IPS-NIHi7 (cell line): ENCODE measurements around the gene UCK2.
A peak's percentile ranks its signal among the peaks of the same experiment; 100 is the strongest.

Source experiments
- DNase-seq: peaks from one replicate; pipeline ENCODE4 v3.0.0; 2012; ENCODE audit warnings: mixed read lengths; ENCODE audit errors: extremely low spot score

UCK2 gene

GRCh38 chr1:165900576-165901380 lies 73.4 kb downstream of the UCK2 start:
- no peak for DNase-seq

DNA sequence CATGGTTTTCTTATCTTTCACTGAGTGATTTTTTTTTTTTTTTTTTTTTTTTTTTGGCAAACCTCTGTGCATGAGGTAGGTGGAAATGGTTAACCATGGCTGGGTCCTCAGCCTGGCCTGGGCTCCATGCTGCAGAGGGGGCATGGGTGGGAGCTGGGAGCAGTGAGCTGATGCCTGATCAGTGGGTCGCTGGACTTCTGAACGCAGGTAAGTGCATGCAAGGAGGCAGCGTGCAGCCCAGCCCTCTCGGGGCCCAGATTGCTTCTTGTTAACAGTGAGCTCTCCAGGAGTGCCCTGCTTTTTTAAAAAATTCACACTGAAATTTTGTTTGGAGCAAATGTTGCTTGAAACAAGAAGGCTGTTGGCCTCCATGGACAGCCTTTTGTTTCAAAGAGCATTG lies 75.2 kb downstream of the UCK2 start:
- DNase-seq = no peak

- DNase-seq = no peak
These were observed 76.3 kb downstream of the UCK2 start for GRCh38 chr1:165903672-165904071.

DNA sequence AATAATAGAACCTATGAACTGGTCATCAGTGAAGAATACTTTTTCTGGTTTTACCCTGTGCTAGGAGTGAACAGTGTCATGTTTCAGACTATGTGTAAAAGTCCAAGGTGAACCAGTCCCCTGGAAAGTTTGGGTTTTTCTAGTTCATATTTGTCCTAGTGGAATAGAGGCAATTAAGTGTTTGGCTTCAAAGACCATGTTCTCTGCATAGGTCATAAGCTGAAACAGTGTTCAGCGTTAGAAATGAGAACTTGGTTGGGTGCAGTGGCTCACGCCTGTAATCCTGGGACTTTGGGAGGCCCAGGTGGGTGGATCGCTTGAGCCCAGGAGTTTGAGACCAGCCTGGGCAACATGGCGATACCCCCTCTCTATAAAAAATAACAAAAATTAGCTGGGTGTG lies 77.5 kb downstream of the UCK2 start:
- DNase-seq = no peak

- DNase-seq = no peak
These were observed 78.4 kb downstream of the UCK2 start for GRCh38 chr1:165905853-165906252.

DNA sequence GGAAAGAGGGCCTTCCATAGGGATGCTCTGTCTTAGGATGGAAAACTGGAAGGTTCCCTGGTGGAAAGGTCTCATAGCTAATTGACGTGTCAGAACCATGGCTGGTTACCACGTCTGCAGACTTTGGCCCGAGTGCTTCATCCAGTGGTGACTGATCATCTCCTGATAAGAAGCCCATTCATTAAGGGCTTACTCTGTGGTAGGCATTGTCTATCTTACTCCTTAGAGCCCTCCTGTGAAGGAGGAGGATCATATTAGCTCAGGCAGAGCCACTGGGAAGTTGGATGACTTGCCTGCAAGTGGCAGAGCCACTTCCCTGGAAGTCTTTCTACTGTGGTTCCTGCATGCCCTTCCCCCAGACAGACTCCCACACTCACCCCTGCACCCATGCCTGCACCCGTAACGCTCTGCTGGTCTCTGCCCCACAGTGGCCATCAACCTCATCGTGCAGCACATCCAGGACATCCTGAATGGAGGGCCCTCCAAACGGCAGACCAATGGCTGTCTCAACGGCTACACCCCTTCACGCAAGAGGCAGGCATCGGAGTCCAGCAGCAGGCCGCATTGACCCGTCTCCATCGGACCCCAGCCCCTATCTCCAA lies 79.9 kb downstream of the UCK2 start:
- DNase-seq = no peak

DNA sequence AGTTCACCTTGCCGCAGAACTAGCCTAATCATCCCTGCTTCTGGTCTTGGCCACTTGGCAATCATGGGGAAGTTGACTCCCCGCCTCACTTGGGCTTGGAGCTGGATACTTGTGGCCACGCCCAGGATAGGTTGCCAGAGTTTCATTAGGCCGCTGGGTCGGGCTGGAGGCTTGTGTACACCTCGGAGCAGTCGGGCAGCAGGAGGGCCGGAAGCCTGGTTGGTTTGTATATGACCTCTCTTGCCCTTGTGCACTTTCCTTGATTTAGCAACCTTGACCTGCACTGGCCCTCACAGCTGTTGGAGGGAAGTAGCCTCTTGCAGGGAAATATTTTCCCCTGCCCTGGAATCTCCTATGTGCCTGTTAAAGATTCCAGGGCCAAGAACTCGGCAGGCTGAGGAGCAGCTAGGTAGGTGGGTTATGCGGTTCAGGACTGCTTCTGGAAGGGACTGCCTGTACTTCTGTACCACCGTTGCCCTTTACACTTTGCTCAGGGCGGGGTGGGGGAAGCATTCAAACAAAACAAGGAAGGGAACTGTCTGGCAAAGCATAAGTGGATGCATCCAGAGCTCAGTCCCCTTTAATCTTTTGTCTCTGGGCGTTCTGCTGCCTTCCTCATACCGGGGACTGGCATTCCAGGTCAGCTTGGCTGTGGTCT lies 83.5 kb downstream of the UCK2 start:
- no peak for DNase-seq

DNA sequence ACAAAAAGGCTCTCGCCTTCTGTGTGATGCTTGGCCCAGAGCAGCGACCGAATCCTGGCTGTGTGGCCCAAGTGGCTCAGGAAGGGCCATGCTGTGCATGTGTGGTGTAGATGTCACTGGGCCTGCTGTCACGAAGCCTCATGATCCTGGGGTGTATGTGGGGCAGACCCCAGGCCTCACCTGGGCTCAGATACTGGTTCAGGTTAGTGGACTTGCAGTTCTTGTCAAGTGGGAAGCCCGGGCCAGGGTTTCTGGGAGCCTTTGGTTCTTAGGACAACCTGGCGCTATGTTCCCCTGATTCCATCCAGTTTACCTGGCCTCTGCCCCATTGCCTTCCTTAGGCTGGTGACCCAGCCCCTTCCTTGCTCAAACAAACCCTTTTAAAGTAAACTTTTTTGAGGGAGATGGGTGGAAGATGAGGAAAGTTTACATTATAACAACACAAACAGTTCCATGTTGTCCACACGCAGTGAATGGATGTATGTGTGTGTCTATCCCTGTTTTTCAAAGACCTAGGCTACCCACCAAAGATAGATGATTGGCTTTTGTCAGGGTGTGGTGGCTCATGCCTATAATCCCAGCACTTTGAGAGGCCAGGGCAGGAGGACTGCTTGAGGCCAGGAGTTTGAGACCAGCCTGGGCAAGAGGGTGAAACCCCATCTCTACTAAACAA lies 84.3 kb downstream of the UCK2 start:
- DNase-seq = no peak

DNA sequence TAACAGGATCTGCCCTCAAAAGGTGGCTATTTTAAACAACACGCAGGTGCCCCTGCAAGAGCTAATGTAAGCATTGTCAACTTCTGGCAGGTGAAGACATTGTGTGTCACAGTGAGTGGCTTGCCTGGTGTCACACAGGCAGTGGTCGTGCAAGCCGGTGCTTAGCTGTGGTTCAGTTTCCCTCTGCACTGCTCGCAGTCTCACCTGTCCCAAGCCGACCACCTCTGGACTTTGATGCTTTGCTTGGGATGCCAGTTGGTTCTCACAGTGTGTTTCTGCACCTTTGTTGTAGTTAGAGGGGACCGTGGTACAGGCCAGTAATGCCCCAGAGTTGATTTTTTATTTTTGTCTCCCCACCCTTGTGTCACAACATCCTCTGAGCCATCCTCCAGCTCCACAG lies 85.2 kb downstream of the UCK2 start:
- no peak for DNase-seq

DNA sequence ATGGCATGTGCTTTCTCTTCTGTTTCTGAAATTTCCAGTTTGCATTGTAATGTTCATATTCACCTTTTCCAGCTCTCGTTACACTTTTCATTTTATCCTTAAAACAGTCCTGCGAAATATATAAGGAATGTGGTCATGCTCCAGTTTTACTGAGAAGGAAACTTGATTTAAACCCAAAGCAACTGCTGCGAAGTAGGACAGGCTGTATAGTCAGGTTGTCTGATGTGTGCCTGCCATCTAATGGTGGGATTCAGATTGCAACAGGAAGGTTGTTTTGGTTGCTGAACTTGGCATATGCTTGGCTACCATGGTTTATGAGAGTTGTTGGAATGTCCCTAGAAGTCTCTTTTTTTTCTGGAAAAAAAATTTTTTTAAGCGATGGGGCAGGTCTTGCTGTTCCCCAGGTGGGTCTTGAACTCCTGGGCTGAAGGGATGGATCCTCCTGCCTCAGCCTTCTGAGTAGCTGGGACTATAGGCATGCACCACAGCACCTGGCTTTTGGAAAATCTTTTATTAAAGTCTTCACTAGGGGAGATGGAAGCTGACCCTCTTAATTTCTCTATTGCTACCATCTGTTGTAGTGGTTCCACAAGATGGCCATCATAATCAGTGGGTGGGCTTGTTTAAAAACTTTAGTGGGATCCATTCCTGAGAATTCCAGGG lies 86.9 kb downstream of the UCK2 start:
- peak; percentile 83 for DNase-seq

DNA sequence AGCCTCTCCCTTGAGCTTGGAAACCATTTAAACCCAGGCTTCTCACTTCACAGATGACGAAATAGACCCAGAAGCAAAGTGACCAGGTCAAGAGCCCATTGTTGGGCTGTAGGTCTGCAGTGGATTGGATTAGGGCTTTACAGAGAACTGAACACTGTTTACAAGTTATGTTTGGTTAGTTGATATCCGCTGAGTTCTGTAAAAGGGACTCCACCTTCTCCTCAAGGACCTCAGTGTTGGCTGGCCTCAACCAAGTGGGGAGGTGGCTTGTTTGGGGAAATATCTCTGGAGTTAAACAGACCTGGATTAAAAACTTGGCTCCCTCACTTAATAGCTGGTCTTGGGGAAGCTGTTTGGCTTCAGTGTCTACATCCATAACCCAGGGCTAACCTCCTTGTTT lies 88.1 kb downstream of the UCK2 start:
- DNase-seq = no peak

- DNase-seq = no peak
These were observed 88.5 kb downstream of the UCK2 start for GRCh38 chr1:165915932-165916348.

DNA sequence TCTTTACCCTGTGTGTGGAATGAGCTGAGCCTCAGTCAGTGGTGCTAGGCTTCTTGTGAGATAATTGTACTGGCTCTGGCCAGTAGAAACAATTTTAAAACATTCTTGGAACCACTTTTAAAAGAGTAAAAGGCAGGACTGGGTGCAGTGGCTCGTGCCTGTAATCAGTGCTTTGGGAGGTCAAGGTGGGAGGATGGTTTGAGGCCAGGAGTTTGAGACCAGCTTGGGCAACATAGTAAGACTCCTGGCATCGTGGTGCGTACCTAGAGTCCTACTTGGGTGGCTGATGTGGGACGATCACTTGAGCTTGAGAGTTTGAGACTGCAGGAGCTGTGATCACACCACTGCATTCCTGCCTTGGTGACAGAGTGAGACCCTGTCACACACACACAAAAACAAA lies 89.8 kb downstream of the UCK2 start:
- DNase-seq = no peak

DNA sequence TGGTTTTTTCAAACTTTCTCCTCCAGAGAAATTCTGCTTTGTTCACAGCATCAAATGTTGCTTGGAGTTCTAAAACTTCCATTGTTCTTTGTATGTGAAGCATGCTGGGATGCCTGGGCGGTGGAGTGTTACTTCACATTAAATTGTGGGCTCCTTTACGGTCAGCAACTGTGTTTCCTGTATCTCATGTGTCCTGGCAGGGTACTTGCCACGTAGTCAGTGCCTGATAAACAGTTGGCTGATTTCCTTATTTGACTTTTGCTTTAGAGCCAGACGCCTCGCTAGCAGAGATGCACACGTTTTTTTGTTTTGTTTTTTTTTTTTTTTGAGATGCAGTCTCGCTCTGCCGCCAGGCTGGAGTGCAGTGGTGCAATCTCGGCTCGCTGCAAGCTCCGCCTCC lies 96.7 kb downstream of the UCK2 start:
- no peak for DNase-seq

GRCh38 chr1:165925498-165926079 lies 98.2 kb downstream of the UCK2 start:
- DNase-seq = no peak

DNA sequence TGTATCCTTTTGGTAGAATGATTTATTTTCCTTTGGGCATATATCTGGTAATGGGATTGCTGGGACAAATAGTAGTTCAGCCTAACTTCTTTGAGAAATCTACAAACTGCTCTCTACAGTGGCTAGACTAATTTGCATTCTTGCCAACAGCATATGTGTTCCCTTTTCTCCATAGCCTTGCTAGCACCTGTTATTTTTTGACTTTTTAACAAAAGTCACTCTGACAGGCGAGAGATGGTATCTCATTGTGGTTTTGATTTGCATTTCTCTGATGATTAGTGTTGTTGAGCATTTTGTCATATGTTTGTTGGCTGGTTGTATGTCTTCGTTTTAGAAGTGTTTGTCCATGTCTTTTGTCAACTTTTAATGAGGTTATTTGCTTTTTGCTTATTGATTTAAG lies 99.8 kb downstream of the UCK2 start:
- DNase-seq = no peak

DNA sequence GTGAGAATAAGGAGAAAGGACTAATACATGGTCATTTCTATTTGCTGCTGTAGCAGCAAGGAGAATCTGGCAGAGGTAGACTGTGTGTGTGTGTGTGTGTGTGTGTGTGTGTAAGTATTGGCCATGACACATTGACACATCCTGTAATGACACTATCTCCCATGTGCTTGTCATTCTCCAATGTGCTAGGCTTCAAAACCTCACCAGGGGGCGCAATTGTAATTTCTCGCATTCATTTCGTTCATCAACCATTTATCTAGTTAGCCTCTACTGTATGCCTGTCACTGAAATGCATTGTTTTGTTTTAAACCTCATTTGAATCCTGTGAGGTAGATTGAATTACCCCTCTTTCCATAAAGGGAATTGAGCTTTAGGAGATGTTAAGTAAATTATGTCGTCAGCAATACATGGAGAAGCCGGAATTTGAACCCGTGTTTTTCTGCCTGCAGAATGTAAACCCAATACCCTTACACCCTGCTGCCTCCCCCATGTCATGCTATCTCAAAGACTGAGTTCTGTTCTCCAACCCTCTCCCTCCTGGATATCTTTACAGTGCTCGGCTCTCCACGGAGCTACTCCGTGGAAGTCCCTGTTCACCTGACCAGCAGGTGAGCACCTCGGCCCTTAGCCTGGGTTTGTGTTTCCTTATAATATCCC lies 100.8 kb downstream of the UCK2 start:
- peak; percentile 61 for DNase-seq

GRCh38 chr1:165930961-165931360 lies 103.5 kb downstream of the UCK2 start:
- DNase-seq = no peak

DNA sequence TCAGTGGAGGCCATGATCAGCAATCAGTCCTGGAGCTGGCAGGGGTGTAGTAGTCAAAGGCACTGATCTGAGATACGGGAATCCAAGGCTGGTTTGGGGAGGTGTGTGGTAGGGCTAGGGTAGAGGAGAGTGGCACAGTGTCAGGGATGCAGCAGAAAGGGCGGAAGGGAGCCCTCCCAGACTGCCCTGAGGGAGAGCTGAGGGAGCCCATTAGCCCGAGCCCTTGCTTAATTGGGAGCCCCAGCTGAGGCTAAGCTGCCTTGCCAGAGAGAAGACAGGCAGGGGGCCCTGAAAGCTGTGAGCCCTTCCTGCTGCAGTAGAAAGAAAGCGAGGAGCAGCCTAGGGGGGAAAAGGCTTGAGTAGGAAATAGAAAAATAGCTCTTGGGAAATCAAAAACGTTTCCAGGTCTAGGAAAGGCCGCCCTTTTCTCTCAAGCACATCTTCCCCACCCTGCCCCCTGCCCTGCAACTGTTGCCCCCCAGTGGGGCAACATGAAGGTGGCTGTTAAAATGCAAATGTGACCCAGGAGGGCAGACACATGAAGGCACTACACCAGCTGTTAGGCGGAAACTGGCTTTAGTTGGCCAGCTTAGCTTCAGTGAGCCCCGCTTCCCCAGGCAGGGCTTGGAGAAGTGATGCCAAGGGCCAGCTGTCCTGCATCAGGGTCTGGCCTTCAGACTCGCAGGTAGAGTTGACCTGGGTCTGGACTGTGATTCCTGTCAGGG lies 106.2 kb downstream of the UCK2 start:
- peak; percentile 43 for DNase-seq

GRCh38 chr1:165936542-165936941 lies 109.1 kb downstream of the UCK2 start:
- no peak for DNase-seq
